ENCODE results near the gene LDHD.

- no peak for TF ChIP-seq CTCF (conservative IDR thresholded peaks at IDR 0.05)
- no peak for TF ChIP-seq ZFX (IDR thresholded peaks at IDR 0.05)
Observed at GRCh38 chr16:75112734-75113491, 3.7 kb downstream of the LDHD start.

Measured in C4-2B (cell line).